Raji (cell line): ENCODE measurements around the gene CACNA1F.
A peak's percentile ranks its signal among the peaks of the same experiment; 100 is the strongest.

Source experiments
- POLR2A ChIP-seq: IDR thresholded peaks from 2 replicates; pipeline ENCODE4 v1.6.1; 2011; ENCODE audit warnings: low read depth, low read length, control low read depth; ENCODE audit not compliant: insufficient read depth

CACNA1F gene

DNA sequence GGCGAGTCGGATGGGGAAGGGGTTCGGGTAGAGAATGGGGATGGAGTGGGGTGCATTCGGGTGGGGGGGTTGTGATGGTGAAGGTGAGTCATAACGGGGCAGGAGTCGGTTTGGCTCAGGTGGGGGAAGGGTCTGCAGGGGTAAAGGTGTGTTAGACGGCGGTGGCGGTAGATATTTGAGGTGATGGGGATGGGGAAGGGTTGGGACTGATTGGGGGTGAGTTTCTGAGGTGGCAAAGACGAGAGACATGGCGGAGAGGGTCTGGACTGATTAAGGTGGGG is 33.9 kb downstream of the CACNA1F start:
- no peak for TF ChIP-seq POLR2A

DNA sequence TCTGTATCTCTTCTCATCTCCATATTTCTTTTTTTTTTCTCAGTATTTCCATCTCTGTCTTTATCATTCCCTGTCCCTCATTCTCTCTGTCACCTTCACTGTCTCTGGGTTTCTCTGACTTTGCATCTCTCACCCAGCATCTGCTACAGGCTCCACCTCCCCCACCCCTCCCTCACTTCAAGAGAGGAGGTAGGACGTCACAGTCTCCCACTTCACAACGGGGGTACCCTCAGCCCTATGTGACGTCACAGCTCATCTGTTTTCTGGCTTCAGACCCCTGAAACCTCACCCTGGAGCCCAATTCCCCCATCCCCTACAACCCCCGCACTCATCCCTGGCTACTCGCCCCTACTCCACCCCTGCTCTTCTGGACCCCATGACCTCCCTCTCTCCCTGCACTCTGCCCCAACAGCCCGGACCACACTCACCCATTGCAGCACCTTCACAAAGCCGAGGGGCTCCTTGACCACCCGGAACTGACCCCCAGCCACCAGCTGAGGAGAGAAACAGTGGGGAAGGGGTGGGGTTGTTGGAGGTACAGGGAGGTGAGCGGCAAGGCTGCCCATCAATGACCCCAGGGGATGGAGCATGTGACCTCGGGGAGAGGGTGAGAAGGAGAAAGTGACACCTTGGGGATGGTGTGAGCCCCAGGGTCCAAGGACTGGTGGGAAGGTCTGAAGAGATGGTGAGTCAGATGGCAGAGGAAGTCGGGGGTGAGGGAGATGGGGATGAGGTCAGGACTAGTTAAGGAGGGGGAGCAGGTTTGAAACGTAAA is 34.4 kb downstream of the CACNA1F start:
- TF ChIP-seq POLR2A: no peak

DNA sequence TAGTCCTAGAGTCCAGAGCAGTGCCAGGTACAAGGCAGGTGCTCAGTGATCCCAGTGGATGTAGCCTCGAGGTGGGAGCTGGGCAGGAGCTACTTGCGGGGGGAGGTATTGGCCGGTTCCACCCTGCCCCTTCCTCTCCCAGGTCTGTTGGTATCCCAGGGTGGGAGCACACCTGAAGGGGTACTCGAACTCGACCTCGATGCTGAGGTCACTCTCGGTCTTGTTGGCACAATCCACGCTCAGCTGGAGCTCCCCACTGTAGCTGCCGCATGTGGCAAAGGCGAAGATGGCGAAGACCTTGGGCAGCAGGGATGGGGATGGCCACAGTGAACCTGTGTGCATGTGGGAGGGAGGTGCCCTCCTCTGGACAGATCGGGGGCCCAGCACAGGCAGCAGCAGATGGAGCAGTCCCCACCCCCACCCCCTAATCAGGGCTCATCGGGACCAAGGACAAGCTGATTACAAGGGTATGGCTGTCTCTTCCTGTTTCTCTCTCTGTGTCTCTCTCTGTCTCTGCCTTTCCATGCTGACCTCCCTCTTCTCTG is 35.5 kb downstream of the CACNA1F start:
- no peak for TF ChIP-seq POLR2A

DNA sequence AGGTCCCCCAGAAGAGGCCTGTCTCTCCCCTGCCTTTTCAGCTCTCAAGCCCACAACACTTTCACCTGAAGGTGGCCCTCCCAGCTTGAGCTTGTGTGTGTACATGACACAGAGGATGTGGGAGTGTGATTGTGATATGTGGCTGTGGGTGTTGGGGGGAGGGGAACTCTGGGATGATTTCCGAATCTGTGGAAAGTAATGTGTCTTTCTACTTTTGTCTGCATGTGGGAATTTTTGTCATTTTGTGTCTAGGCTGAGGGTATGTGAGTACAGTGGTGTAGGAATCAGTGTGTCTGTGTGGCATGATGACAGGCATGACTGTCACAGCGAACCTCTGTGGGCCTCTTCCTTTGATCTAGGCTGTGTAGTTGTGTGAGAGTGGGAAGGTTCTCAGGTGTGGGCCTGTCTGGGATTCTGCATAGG is 39.6 kb downstream of the CACNA1F start:
- no peak for TF ChIP-seq POLR2A

DNA sequence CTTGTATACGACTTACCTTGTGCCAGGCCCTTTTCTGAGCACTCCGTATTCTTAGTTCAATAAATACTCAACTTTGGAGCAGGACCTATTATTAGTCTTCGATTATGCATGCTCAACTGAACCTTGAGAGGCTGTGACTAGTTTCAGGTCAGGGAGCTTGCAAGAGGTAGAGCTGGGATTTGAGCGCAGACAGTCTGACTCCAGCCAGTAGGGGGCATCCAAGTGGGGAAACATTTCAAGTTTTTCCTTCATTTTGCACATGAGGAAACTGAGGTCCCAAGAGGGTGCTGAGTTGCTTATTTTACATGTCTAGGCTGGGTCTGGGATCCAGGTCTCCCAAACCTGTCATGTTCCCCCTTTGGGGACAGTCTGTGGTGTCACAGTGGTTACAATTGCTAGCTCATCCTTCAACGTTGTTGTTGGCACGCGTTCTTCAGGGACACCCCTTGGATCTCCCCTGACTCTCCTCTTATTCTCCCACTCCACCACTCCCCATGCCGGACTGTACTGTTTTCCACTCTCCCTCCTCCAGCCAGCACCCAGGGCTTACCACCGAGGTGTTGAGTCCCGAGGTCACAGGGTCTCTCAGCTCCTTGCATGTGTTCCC is 40.3 kb downstream of the CACNA1F start:
- TF ChIP-seq POLR2A: no peak

DNA sequence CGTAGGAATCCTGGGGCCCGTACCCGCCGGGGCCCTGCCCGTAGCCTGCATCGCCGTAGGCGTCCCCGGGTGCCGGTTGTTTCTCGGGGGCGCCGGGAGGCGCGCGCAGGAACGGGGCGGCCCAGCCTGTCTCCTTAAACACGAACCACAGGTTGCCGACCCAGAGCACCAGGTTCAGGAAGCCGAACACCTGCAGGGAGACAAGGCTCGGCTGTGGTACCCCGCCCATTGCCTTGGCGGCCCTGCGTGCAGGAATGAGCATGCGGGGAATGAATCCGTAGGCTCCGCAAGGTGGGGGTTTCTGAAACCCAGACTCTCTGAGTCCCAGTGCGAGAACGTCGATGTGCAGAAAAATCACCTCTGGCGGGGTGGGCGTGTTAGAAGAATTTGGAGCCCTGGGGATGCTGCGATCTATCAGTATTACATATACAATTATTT is 41.5 kb downstream of the CACNA1F start:
- no peak for TF ChIP-seq POLR2A

DNA sequence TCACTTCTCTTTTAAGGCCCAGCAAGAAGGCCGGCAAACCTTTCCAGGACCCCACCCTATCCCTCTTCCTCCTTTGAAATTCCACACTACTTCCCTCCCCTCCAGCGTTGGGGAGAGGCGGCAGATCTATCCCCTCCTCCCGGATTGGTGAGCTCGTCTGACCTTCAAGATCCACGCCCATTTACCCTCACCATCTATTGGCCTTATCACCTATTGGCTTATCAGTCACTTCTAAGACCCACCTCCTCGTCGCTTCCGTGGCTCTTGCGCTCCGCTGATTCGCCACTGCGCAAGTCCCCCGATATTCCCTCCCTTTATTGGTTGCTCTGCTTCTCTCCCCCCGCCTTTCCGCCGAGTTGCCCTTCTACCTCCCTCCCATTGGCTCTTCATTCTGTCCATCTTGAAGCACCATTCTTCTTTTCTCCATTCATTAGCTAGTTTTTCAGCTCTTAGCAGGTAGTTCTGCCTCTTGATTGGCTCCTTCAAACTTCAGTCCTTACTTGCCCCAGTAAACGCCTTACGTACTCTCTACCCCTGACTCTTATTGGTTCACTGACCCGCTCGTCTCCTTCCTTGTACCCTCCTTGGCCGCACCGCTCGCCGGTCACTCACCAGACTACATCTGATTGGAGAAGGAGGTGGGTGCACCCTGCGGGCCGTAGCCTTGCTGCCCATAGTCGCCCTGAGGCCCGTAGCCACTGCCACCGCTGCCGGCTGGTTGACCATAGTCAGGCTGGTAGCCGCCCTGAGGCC is 42.1 kb downstream of the CACNA1F start:
- TF ChIP-seq POLR2A: peak; percentile 89

DNA sequence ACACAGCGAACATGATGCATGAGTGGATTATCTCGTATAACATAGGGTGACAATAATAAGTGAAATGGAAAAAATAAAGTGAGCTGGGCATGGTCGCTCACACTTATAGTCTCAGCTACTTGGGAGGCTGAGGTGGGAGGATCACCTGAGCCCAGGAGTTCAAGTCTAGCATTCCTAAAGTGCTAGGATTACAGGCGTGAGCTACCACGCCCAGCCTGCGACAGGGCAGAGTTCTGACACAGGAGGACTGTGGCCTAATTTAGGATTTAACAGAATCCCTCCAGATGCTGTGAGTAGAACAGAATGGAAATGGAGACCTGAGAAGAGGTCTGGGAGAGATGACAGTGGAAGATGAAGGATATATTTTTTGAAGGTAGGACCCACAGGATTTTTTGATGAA is 43.5 kb downstream of the CACNA1F start:
- TF ChIP-seq POLR2A: no peak

DNA sequence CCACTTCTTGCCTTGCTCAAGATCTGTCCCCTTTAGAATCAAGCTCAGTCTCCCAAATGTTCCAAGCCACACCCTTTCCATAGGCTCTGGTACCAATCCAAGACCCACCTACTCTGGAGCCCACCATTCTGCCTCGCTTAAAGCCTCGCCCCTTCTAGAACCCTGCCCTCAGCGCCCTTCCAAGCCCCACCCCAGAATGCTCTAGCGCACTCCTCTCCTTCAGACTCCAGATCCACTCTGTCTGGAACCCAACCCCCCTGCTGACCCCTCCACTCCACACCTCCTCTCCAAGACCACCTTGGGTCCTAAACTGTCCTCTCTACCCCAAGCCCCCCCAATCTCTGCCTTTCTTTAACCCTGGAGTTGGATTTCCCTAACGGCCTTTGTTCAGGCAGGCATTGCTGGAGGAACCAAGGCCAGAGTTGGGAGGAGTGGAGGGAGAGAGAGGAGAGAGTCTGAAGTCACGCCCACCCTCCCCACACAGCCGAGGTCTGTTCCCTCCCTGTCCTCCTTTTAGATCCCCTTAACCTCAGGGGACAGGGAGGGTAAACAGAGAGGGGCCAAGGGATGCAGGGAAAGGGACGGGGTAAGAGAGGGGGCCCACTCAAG is 44.6 kb downstream of the CACNA1F start:
- TF ChIP-seq POLR2A: no peak

DNA sequence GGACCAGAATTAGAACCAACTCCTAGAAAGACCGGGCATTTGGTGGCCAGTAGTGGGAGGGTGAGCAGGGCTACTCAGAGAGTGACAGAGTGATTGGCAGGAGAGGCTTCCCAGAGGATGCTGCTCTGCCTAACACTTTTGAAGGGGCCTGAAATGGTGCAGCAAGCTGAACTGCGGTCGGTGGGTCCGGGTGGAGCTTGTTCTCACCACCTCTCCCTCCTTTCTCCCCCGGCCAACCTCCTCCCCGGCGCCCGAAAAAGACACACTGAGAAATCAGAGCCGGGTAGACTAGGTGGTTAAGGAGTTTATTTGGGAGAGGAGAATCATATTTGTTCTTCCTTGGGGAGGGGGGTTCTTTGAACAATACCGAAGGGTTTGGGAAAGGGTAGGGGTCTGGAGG is 45.6 kb downstream of the CACNA1F start:
- TF ChIP-seq POLR2A: no peak

DNA sequence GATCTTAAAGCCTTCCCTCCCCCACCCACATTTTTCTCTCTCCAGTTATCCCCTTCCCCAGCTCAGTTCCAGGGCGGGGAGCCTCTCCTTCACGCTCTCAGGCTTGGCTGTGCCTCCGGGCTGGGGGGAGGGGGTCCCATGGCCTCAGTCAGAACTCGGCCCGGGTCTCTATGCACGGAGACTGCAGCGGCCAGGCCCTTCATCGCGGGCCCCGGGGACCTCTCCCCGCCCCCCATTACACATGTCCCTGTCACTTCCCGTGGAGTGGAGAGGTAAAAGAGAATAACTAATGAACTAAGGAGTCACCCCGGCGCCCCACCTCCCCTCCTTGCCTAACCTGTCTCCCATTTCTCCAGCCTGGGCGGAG is 46.1 kb downstream of the CACNA1F start:
- TF ChIP-seq POLR2A: no peak

DNA sequence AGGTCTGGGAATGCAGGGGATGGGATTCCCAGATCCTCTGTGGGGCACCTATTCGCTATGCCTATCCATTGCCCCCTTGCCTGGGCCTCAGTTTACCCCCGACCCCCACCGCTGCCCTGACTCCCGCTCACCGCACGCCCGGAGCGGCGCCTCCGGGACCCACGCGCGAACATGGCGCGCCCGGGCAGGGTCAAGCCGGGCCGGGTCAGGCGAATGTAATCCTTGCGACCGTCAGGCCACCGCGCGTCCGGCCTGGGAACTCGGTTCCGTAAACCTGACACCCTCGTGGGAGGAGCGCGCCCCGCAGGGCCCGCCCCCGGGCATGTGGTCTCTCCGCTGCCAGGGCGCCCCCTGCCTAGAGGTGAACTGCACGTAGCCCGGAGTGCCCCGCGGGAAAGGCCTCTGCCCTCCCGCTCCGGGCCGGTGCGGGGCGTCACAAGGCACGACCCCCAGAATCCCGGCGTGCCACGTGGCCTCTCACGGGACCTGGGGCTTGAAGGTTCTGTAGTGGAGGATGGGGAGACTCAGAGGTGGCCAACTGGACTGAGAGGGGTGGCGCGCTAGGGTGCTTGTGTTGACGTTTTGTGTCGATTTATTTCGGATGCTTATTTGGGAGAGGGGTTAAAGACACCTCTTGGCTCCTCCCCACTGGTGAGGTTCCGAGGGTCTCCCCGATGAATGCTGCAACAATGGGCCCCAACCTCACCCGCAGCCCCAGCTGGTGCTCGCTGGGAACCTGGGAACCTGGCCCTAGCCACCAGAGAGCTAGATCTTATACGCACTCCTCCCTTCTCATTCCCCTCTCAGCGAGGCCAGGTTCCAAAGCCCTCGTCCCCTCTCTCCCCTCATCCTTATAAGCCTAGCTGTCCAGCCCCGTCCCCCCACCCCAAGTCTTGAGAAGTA is 46.8 kb downstream of the CACNA1F start, which contains the start of gene PRICKLE3:
Gene PRICKLE3 (minus strand): TSS at position 249 of the 903 bp plus-strand sequence. CDS start 76 bp downstream, at position 173.
- TF ChIP-seq POLR2A: peak; percentile 74

DNA sequence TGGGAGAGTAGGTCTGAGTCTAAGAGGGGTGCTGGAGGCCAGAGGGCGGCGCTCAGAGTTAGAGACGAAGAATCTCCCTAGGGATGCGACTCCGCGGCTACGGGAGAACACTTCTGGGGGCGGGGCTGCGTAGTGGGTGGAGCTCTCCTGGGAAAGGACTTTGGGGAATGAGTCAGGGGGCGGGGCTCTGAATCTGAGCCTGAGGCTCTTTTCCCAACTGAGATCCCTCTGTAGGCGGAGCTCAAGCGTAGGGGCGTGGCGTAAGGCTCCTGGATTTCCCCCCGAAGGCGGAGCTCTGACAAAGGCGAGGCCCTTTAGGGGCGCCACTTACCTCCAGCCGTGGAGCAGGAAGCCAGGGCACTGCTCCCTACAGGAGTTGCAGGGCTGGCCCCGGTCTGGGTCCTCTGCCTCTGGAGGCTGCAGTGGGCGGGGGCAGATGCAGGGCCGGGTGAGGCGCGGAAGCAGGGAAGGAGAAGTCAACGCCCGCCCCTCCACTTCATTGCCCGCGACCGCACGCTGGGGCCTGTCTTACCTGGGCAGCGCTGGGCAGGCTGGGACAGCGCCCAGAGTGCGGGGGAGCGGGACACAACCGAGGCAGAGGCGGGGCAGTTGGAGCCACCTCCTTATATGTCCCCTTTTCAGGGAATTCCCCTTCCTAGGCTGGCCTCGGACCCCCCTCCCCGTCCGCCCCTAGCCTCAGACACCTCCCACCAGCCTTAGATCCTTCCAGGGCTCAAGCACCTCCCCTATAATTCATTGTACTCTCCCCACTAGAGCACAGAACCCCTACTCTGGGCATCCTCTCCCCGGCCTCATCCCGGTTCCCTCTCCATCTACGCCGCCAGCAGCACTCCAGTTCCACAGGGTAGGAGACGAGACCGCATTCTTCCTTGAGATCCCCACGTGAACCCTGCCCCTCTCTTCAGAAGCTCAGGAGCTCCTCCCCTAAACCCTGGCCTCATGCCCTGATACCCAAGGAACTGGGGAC is 48.6 kb downstream of the CACNA1F start:
- TF ChIP-seq POLR2A: no peak
